OCI-LY1 (cell line): ENCODE measurements around the gene GFI1.

Experiments
- CTCF ChIP-seq: fragments of 200-600 bp; sonication (generic), shearing (Covaris generic); IDR thresholded peaks from 2 replicates; pipeline ENCODE4 v1.5.1; 2017; ENCODE audit warnings: mild to moderate bottlenecking, antibody characterized with exemption, low read length, moderate library complexity, mixed read lengths
- EZH2 ChIP-seq: fragments of 200-600 bp; sonication (generic), shearing (Covaris generic); IDR thresholded peaks from 2 replicates; pipeline ENCODE4 v1.8.0; 2017; ENCODE audit warnings: borderline replicate concordance, mixed run types, mild to moderate bottlenecking, antibody characterized with exemption, low read length, moderate library complexity, mixed read lengths

- no peak for TF ChIP-seq CTCF
- TF ChIP-seq EZH2 = no peak
These were observed 17.7 kb upstream of the GFI1 start for GRCh38 chr1:92504291-92505014.
